Peyer's patch (tissue), 4 donors: ENCODE measurements around the gene ARMH1. TPM values are rescaled to one million over a fixed set of nuclear protein-coding genes. Genes with fewer than 3 reads are reported as not detected.

Experiments
- DNase-seq, 3 donors: peaks; one replicate each; pipeline ENCODE4 v3.0.0-alpha.2; 2017 to 2019
- H3K27ac ChIP-seq, 4 donors: fragments of 200-600 bp; sonication (generic); one replicate each; pipeline ENCODE4 v1.5.1; 2016 to 2019
- H3K27me3 ChIP-seq, 2 donors: fragments of 200-600 bp; sonication (generic); one replicate each; pipeline ENCODE4 v1.5.1; 2019
- H3K36me3 ChIP-seq, 3 donors: fragments of 200-600 bp; sonication (generic); one replicate each; pipeline ENCODE4 v1.5.1; 2016 to 2019
- H3K4me1 ChIP-seq, 4 donors: fragments of 200-600 bp; sonication (generic); one replicate each; pipeline ENCODE4 v1.5.1; 2016 to 2019
- H3K4me3 ChIP-seq, 4 donors: fragments of 200-600 bp; sonication (generic); 1 replicate in 3 of 4; 2 replicates in 1 of 4; pipeline ENCODE4 v1.5.1; 2016 to 2019; ENCODE audit warnings: mild to moderate bottlenecking in 1 of 4
- H3K9me3 ChIP-seq, 4 donors: fragments of 200-600 bp; sonication (generic); one replicate each; pipeline ENCODE4 v1.5.1; 2016 to 2019; ENCODE audit warnings: mild to moderate bottlenecking in 1 of 4
- POLR2A ChIP-seq, 2 donors: fragments of 450-650 bp; IDR thresholded peaks; one replicate each; pipeline ENCODE4 v1.5.1; 2017; ENCODE audit warnings: antibody characterized with exemption in 2 of 2, mild to moderate bottlenecking in 2 of 2, moderate library complexity in 2 of 2
- total RNA-seq, 4 donors: library from RNA; depleted of rRNA; stranded (reverse); fragments of >200 nt; gene quantifications; one replicate each; pipeline ENCODE4 v1.1.0, GENCODE V29; 2016
- TF ChIP-seq, protein P1 (sequence below), 6 experiments: fragments of 450-650 bp in 4 of 6; fragments of 200-600 bp in 2 of 6; sonication (generic) in 1 of 6; IDR thresholded peaks; one replicate each; pipeline ENCODE4 v1.5.1; 2017 to 2019; ENCODE audit warnings: antibody characterized with exemption in 6 of 6, mild to moderate bottlenecking in 3 of 6, moderate library complexity in 1 of 6

Gene ARMH1
- total RNA-seq, 4 donors from 2014 or later: 3.7 to 7.7 (median 4.8) TPM

DNA sequence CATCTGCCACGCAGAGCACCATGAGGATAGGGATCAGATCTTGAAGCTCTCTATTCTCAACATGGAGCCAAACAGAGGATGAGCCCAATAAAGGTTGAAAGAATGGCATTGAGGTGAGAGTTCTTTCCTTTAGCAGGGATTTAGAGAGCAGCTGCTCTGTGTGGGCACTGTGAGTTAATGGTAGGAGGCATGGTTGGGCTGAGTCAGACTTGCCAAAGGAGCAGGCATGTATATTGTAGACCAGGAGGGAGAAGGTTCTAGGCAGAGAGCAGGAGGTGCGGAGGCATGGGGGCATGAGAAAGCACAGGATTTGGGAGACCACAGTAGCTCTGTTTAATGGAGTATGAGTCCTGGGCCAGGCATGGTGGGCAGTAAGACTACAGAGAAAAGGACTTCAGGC lies 32.3 kb upstream of the ARMH1 start:
- DNase-seq: no peak
- Histone ChIP-seq H3K36me3 (peaks cover 0 to 99% (median 0%) of the 10 kb centered on the region in 3 donors), H3K4me3 (no peak overlapping the region), H3K4me1 (peaks cover 0 to 18% (median 0%) of the 10 kb centered on the region in 4 donors), H3K9me3 (no peaks in the 10 kb centered on the region), H3K27me3 (no peaks in the 10 kb centered on the region), H3K27ac (no peak overlapping the region)
- TF ChIP-seq, protein P1, sequence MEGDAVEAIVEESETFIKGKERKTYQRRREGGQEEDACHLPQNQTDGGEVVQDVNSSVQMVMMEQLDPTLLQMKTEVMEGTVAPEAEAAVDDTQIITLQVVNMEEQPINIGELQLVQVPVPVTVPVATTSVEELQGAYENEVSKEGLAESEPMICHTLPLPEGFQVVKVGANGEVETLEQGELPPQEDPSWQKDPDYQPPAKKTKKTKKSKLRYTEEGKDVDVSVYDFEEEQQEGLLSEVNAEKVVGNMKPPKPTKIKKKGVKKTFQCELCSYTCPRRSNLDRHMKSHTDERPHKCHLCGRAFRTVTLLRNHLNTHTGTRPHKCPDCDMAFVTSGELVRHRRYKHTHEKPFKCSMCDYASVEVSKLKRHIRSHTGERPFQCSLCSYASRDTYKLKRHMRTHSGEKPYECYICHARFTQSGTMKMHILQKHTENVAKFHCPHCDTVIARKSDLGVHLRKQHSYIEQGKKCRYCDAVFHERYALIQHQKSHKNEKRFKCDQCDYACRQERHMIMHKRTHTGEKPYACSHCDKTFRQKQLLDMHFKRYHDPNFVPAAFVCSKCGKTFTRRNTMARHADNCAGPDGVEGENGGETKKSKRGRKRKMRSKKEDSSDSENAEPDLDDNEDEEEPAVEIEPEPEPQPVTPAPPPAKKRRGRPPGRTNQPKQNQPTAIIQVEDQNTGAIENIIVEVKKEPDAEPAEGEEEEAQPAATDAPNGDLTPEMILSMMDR (IDR thresholded peaks at IDR 0.05): no peak
- no peak for TF ChIP-seq POLR2A (IDR thresholded peaks at IDR 0.05)

DNA sequence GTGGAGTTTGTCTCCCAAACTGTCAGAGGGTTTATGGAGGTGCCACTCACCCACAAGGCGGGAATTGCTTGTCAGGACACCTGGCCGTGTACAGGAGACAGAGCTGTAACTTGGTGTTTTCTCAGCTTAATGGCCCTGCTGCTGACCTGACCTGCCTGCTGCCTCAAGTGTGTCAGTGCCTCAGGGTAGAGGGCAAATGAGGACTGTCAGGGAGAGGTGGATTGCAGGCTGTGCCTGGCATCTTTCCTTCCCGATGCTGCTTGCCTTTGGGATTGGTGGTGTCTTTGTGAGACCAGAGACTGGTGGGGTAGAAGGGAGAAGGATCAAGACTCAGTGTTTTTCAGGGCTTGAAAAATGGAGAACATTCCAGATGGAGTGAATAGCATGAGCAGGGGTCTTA lies 31.6 kb upstream of the ARMH1 start:
- Histone ChIP-seq H3K27me3 (no peaks in the 10 kb centered on the region), H3K27ac (no peak overlapping the region), H3K9me3 (no peaks in the 10 kb centered on the region), H3K4me1 (peaks cover 0 to 23% (median 0%) of the 10 kb centered on the region in 4 donors), H3K36me3 (peaks cover 0 to 96% (median 0%) of the 10 kb centered on the region in 3 donors), H3K4me3 (no peak overlapping the region)
- TF ChIP-seq, protein P1 (IDR thresholded peaks at IDR 0.05): no peak
- no peak for TF ChIP-seq POLR2A (IDR thresholded peaks at IDR 0.05)
- no peak for DNase-seq

- Histone ChIP-seq H3K4me1 (peaks cover 0 to 25% (median 0%) of the 10 kb centered on the region in 4 donors), H3K9me3 (no peaks in the 10 kb centered on the region), H3K27me3 (no peaks in the 10 kb centered on the region), H3K27ac (no peak overlapping the region), H3K4me3 (no peak overlapping the region), H3K36me3 (peaks cover 0 to 92% (median 0%) of the 10 kb centered on the region in 3 donors)
- TF ChIP-seq, protein P1 (IDR thresholded peaks at IDR 0.05): no peak
- TF ChIP-seq POLR2A (IDR thresholded peaks at IDR 0.05): no peak
- no peak for DNase-seq
Observed at GRCh38 chr1:44643721-44644334, 30.7 kb upstream of the ARMH1 start.

- Histone ChIP-seq H3K9me3 (no peaks in the 10 kb centered on the region), H3K27me3 (no peaks in the 10 kb centered on the region), H3K4me3 (no peak overlapping the region), H3K36me3 (peaks cover 0 to 90% (median 0%) of the 10 kb centered on the region in 3 donors), H3K27ac (peak overlapping the region in 3 of 4 donors; percentile 68 to 88 (median 87)), H3K4me1 (peaks cover 0 to 35% (median 2%) of the 10 kb centered on the region in 4 donors)
- no peak for TF ChIP-seq POLR2A (IDR thresholded peaks at IDR 0.05)
- TF ChIP-seq, protein P1 (IDR thresholded peaks at IDR 0.05): no peak
- DNase-seq: no peak
Observed at GRCh38 chr1:44644806-44645205, 29.7 kb upstream of the ARMH1 start.

DNA sequence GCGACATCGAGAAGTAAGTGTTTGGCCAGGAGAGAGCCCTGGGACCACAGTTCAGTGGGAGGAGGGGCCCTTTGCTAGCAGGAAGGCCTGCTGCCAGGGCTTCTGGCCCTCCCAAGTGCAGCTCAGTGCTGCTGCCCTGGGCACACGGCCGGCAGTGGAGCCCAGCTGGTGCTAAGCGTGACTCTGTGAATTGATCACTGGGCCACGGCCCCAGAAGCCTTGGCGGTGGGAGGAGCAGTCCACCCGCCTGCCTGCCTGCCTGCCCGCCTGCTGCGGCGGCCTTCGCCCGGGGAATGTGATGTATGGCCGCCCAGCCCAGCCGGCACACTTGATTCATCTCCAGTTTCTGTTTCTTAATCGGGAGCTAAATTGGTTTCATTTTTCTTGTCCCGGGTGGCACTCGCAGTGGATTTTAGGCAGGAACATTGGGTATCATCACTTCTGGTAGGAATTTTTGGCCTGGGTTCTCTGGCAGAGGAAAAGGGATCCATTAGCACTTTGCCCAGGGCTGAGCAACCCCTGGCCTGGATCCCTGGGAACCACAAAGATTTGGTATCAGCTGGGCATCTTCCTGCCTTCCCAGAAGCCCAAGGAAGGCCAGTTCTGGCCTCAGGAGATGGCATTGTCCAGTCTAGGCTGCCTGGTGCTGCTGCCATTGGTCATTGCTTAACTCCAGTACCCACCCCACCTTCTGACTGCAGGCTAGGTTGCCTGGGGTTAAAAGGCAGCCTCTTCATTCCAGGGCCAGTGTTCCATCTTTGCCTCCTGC lies 28.9 kb upstream of the ARMH1 start:
- Histone ChIP-seq H3K27me3 (no peaks in the 10 kb centered on the region), H3K4me3 (no peak overlapping the region), H3K9me3 (no peaks in the 10 kb centered on the region), H3K27ac (peak overlapping the region; percentile 39 to 88 (median 78)), H3K36me3 (peaks cover 0 to 90% (median 0%) of the 10 kb centered on the region in 3 donors), H3K4me1 (peaks cover 0 to 44% (median 4%) of the 10 kb centered on the region in 4 donors)
- TF ChIP-seq, protein P1 (IDR thresholded peaks at IDR 0.05): peak in 3 of 6 experiments; percentile 7 to 13 (median 11)
- no peak for TF ChIP-seq POLR2A (IDR thresholded peaks at IDR 0.05)
- DNase-seq: peak in 2 of 3 donors; percentile 87 to 88
